Measurements from ENCODE around the gene TBC1D3I. TPM values are rescaled to one million over a fixed set of nuclear protein-coding genes. Genes with fewer than 3 reads are reported as not detected.

TBC1D3I gene
- total and polyA plus RNA-seq, 12 donors: 0.19 to 0.68 (median 0.41) TPM; not detected in 6

DNA sequence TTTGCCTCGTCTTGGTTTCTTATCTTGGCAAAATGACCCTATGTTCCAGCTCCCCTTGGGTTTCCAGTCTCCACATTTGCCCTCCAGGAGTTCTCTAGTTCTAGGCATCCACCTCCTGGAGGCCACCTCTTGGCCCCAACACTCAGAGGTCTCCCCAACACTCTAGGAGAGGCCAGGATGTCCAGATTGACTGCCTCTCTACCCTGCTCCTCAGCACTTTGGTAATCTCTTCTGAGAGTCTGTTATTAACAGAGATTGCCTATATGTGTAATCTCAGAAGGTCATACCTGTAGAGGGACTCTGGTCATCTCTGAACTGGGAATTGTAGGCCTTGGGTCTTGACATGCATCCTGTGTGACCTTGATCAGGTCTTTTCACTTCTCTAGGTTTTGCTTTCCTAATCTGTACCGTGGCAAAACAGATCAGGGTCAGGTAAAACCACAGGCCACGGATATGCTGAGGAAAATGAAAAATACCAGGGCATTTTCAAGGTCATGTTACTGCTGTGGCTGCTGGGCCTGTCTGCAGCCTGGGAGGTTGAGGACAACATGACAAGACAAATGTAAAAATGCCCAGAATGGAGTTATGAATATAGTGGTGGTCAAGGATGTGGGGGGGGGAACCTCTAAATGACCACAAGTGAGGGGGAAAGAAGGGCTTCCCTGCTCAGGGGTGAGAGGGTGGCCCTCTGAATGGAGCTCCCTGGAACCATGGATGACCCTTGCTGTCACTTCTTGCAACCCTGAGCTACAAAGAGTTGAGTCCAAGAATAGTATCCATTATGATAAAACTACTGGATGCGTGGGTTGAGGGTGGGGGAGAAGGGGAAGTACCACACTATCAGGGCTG lies 58.5 kb downstream of the TBC1D3I start:
- WGBS, 2 donors: 72 to 76% methylated on average over 4 of the region's 4 CpGs

DNA sequence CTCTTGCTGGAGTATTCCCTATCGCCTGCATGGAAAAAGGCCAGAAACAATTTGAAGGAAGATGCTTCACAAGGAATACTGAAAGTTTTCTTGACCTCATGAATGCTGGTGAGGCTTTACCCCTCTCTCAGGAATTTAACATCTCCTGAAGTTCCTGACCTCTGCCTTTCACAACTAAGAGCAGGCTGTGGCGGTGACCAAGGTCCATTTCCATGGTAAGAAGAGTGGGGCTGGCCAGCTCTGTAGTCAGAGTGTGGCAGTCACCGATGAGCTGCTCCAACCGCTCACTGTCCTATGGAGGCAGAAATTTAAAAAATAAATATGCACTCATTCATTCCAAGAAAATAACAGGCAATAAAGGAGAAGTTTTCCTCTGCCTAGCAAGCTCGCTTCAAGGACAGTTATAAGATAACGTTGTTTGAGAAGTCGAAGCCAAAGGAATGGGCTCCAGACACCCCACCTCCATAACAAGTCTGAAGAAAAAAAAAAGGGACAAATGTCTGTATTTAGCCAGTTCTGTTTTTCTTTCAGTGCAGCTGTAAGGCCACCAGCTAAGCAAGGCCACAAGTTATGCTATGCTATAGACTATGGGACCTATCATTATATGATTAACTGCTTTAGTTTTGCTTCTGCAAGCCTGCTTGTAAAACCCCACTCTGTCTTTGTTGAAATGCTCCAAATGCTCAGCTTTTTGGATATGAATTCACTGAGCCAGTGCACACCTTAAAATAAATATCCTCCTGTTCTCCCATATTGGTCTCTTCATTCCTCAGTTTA lies 59.5 kb downstream of the TBC1D3I start:
- H3K9me3 ChIP-seq: no peaks in the 10 kb centered on the region
- TF ChIP-seq, protein P1, sequence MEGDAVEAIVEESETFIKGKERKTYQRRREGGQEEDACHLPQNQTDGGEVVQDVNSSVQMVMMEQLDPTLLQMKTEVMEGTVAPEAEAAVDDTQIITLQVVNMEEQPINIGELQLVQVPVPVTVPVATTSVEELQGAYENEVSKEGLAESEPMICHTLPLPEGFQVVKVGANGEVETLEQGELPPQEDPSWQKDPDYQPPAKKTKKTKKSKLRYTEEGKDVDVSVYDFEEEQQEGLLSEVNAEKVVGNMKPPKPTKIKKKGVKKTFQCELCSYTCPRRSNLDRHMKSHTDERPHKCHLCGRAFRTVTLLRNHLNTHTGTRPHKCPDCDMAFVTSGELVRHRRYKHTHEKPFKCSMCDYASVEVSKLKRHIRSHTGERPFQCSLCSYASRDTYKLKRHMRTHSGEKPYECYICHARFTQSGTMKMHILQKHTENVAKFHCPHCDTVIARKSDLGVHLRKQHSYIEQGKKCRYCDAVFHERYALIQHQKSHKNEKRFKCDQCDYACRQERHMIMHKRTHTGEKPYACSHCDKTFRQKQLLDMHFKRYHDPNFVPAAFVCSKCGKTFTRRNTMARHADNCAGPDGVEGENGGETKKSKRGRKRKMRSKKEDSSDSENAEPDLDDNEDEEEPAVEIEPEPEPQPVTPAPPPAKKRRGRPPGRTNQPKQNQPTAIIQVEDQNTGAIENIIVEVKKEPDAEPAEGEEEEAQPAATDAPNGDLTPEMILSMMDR (IDR thresholded peaks at IDR 0.05): no peak
- intact Hi-C loops (cut with DNase I): no loop called here
- H3K4me3 ChIP-seq: no peak overlapping the region
- peaks cover 0 to 8% (median 0%) of the 10 kb centered on the region in 9 donors for H3K4me1 ChIP-seq
- no peaks in the 10 kb centered on the region for H3K36me3 ChIP-seq
- no peak overlapping the region for H3K27ac ChIP-seq
- 77 to 82% methylated on average over 7 of the region's 7 CpGs for WGBS, 2 donors
- H3K27me3 ChIP-seq: peaks cover 0 to 8% (median 0%) of the 10 kb centered on the region in 7 donors
- ATAC-seq (no peak), DNase-seq (no peak)

More for the DNA sequence above, 58.5 kb downstream of the TBC1D3I start:
- TF ChIP-seq, protein P1 (IDR thresholded peaks at IDR 0.05): no peak
- Histone ChIP-seq H3K4me3 (no peak overlapping the region), H3K36me3 (no peaks in the 10 kb centered on the region), H3K9me3 (no peaks in the 10 kb centered on the region), H3K4me1 (peaks cover 0 to 14% (median 0%) of the 10 kb centered on the region in 9 donors), H3K27ac (no peak overlapping the region), H3K27me3 (peaks cover 0 to 9% (median 0%) of the 10 kb centered on the region in 7 donors)
- intact Hi-C loops (cut with DNase I): no loop called here
- no peak for ATAC-seq
- DNase-seq: no peak

Other genes starting within 250 kb of the TBC1D3I start
- 1 to 10 TPM in 1 of 10 donors, not detected in 9; 1.6 TPM for gene CCL23, start 246.6 kb downstream of the TBC1D3I start, total RNA-seq
- 1 to 10 TPM in 1 of 2 donors, under 1 TPM in 1; 0.38 to 1.5 TPM for gene CCL23, start 246.6 kb downstream of the TBC1D3I start, polyA plus RNA-seq
- 10 to 100 TPM in 1 of 10 donors, 1 to 10 TPM in 7, under 1 TPM in 1, not detected in 1; 0.83 to 21.0 (median 2.0) TPM for gene CCL18, start 200.3 kb downstream of the TBC1D3I start, total RNA-seq
- 1 to 10 TPM in 1 of 2 donors, under 1 TPM in 1; 0.97 to 1.0 TPM for gene CCL18, start 200.3 kb downstream of the TBC1D3I start, polyA plus RNA-seq
- gene CCL3, start 174.4 kb downstream of the TBC1D3I start, total RNA-seq: 10 to 100 TPM in 2 of 10 donors, under 1 TPM in 5, not detected in 3; 0.24 to 12.3 (median 0.52) TPM
- gene CCL3, start 174.4 kb downstream of the TBC1D3I start, polyA plus RNA-seq: under 1 TPM in 1 of 2 donors, not detected in 1; 0.83 TPM
- 10 to 100 TPM in 2 of 10 donors, under 1 TPM in 8; 0.32 to 18.2 (median 0.74) TPM for gene CCL4, start 160.7 kb downstream of the TBC1D3I start, total RNA-seq
- gene CCL4, start 160.7 kb downstream of the TBC1D3I start, polyA plus RNA-seq: 1 to 10 TPM in 1 of 2 donors, under 1 TPM in 1; 0.80 to 1.0 TPM
- gene TBC1D3B, start 87.9 kb downstream of the TBC1D3I start, total RNA-seq: 1 to 10 TPM in 9 of 10 donors, under 1 TPM in 1; 0.94 to 2.9 (median 1.7) TPM
- gene TBC1D3B, start 87.9 kb downstream of the TBC1D3I start, polyA plus RNA-seq: 1 to 10 TPM in 1 of 2 donors, under 1 TPM in 1; 0.42 to 5.9 TPM
- 1 to 10 TPM in 1 of 10 donors, under 1 TPM in 3, not detected in 6; 0.31 to 7.5 (median 0.92) TPM for gene CCL3L1, start 67.8 kb downstream of the TBC1D3I start, total RNA-seq
- under 1 TPM in 1 of 2 donors, not detected in 1; 0.10 TPM for gene CCL3L1, start 67.8 kb downstream of the TBC1D3I start, polyA plus RNA-seq
- 10 to 100 TPM in 1 of 10 donors, 1 to 10 TPM in 1, under 1 TPM in 2, not detected in 6; 0.62 to 17.1 (median 1.0) TPM for gene CCL4L2, start 53.5 kb downstream of the TBC1D3I start, total RNA-seq
- under 1 TPM in 1 of 2 donors, not detected in 1; 0.12 TPM for gene CCL4L2, start 53.5 kb downstream of the TBC1D3I start, polyA plus RNA-seq
- gene TBC1D3G, start 59.3 kb upstream of the TBC1D3I start, total RNA-seq: under 1 TPM in 1 of 10 donors, not detected in 9; 0.97 TPM
- 10 to 100 TPM in 1 of 2 donors, not detected in 1; 12.7 TPM for gene TBC1D3G, start 59.3 kb upstream of the TBC1D3I start, polyA plus RNA-seq
- not detected for gene TBC1D3H, start 123.9 kb upstream of the TBC1D3I start, total RNA-seq
- not detected for gene TBC1D3H, start 123.9 kb upstream of the TBC1D3I start, polyA plus RNA-seq
- gene ZNHIT3, start 222.1 kb upstream of the TBC1D3I start, total RNA-seq: 10 to 100 TPM; 17.1 to 27.0 (median 23.0) TPM
- 10 to 100 TPM; 12.0 to 34.0 TPM for gene ZNHIT3, start 222.1 kb upstream of the TBC1D3I start, polyA plus RNA-seq

All from heart right ventricle (tissue), 16 donors.